ENCODE data around the gene VWC2L.

VWC2L gene

GRCh38 chr2:214542295-214542694 is 131.4 kb downstream of the VWC2L start:
- H3K4me3 ChIP-seq (ENCODE audit: low read length), result no peak overlapping the region
- no peak for TF ChIP-seq ZNF274 (IDR thresholded peaks at IDR 0.05; ENCODE audit: low read depth, low read length)

- H3K4me3 ChIP-seq (ENCODE audit: low read length), result no peak overlapping the region
- no peak for TF ChIP-seq ZNF274 (IDR thresholded peaks at IDR 0.05; ENCODE audit: low read depth, low read length)
Observed at GRCh38 chr2:214542866-214543265, 132.0 kb downstream of the VWC2L start.

GRCh38 chr2:214543386-214543955 is 132.6 kb downstream of the VWC2L start:
- no peak overlapping the region for H3K4me3 ChIP-seq (ENCODE audit: low read length)
- TF ChIP-seq ZNF274 (IDR thresholded peaks at IDR 0.05; ENCODE audit: low read depth, low read length), result no peak

- no peak overlapping the region for H3K4me3 ChIP-seq (ENCODE audit: low read length)
- TF ChIP-seq ZNF274 (IDR thresholded peaks at IDR 0.05; ENCODE audit: low read depth, low read length), result no peak
Observed at GRCh38 chr2:214545898-214546542, 135.2 kb downstream of the VWC2L start.

GRCh38 chr2:214547931-214548330 is 137.1 kb downstream of the VWC2L start:
- no peak overlapping the region for H3K4me3 ChIP-seq (ENCODE audit: low read length)
- no peak for TF ChIP-seq ZNF274 (IDR thresholded peaks at IDR 0.05; ENCODE audit: low read depth, low read length)

GRCh38 chr2:214549946-214550345 is 139.1 kb downstream of the VWC2L start:
- no peak for TF ChIP-seq ZNF274 (IDR thresholded peaks at IDR 0.05; ENCODE audit: low read depth, low read length)
- no peak overlapping the region for H3K4me3 ChIP-seq (ENCODE audit: low read length)

- no peak for TF ChIP-seq ZNF274 (IDR thresholded peaks at IDR 0.05; ENCODE audit: low read depth, low read length)
- no peak overlapping the region for H3K4me3 ChIP-seq (ENCODE audit: low read length)
Observed at GRCh38 chr2:214550786-214551185, 139.9 kb downstream of the VWC2L start.

GRCh38 chr2:214557884-214558283 is 147.0 kb downstream of the VWC2L start:
- no peak overlapping the region for H3K4me3 ChIP-seq (ENCODE audit: low read length)
- no peak for TF ChIP-seq ZNF274 (IDR thresholded peaks at IDR 0.05; ENCODE audit: low read depth, low read length)

- H3K4me3 ChIP-seq (ENCODE audit: low read length), result no peak overlapping the region
- no peak for TF ChIP-seq ZNF274 (IDR thresholded peaks at IDR 0.05; ENCODE audit: low read depth, low read length)
Observed at GRCh38 chr2:214558341-214558740, 147.5 kb downstream of the VWC2L start.

- H3K4me3 ChIP-seq (ENCODE audit: low read length), result no peak overlapping the region
- TF ChIP-seq ZNF274 (IDR thresholded peaks at IDR 0.05; ENCODE audit: low read depth, low read length), result no peak
Observed at GRCh38 chr2:214560176-214560575, 149.3 kb downstream of the VWC2L start.

- H3K4me3 ChIP-seq (ENCODE audit: low read length), result no peak overlapping the region
- no peak for TF ChIP-seq ZNF274 (IDR thresholded peaks at IDR 0.05; ENCODE audit: low read depth, low read length)
Observed at GRCh38 chr2:214560618-214561190, 149.8 kb downstream of the VWC2L start.

GRCh38 chr2:214565246-214565645 is 154.4 kb downstream of the VWC2L start:
- no peak overlapping the region for H3K4me3 ChIP-seq (ENCODE audit: low read length)
- no peak for TF ChIP-seq ZNF274 (IDR thresholded peaks at IDR 0.05; ENCODE audit: low read depth, low read length)

GRCh38 chr2:214566457-214566856 is 155.6 kb downstream of the VWC2L start:
- no peak overlapping the region for H3K4me3 ChIP-seq (ENCODE audit: low read length)
- no peak for TF ChIP-seq ZNF274 (IDR thresholded peaks at IDR 0.05; ENCODE audit: low read depth, low read length)

- TF ChIP-seq ZNF274 (IDR thresholded peaks at IDR 0.05; ENCODE audit: low read depth, low read length), result no peak
- no peak overlapping the region for H3K4me3 ChIP-seq (ENCODE audit: low read length)
Observed at GRCh38 chr2:214569419-214570035, 158.7 kb downstream of the VWC2L start.

Data from GM08714 (cell line).